HL-60/S4 (cell line): ENCODE data around the gene C7.

Experiments
- in situ Hi-C: fragments of 300-500 bp; cut with MboI; formaldehyde crosslinking; loops from 2 replicates; pipeline ENCODE4 v1.14.3; 2022; ENCODE audit warnings: low sequenced_read_pairs

C7 gene

GRCh38 chr5:40915341-40915926 is 6.1 kb downstream of the C7 start:
- in situ Hi-C loops, result no loop called here

- in situ Hi-C loops, result no loop called here
These were observed 6.9 kb downstream of the C7 start for GRCh38 chr5:40916226-40916625.

- in situ Hi-C loops, result no loop called here
These were observed 19.7 kb downstream of the C7 start for GRCh38 chr5:40928886-40929448.

DNA sequence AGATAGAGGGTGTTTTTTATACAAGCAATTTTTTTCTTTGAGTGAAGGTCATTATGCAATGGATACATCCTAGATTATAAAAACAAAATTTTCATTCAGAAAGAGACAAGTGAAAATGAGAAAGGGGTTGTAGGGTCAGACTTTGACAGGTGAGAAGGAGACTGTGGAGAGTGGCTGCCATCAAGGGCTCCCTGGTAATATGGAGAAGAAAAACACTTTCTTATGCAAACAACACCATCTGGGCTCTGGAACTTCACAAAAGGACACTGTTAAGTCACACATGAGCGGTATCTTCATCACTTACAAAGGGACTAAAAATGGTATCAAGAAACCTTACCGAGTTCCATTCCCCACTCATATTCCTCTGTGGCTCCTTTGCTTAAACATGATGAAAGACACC is 23.5 kb downstream of the C7 start:
- in situ Hi-C loops, result no loop called here

GRCh38 chr5:40937075-40937474 is 27.8 kb downstream of the C7 start:
- in situ Hi-C loops, result no loop called here

DNA sequence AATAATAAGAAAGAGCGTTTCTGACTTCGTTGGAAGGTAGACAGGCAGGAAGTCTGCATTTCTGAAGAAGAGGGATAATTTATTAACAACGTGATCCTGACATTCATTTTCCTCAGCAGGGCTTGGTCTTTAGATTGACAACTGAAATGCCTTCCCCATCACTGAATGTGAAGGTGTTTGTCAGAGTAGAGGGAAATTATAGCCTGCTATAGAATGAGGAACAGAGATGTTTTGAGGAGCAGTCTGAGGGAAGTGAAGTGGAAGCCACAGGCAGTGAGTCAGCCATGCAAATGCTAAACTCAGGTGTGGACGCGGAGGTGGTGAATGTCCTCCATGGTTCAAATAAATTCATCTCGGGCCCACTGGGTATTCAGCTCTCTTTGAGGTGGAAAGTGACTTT is 30.5 kb downstream of the C7 start:
- in situ Hi-C loops, result no loop called here

DNA sequence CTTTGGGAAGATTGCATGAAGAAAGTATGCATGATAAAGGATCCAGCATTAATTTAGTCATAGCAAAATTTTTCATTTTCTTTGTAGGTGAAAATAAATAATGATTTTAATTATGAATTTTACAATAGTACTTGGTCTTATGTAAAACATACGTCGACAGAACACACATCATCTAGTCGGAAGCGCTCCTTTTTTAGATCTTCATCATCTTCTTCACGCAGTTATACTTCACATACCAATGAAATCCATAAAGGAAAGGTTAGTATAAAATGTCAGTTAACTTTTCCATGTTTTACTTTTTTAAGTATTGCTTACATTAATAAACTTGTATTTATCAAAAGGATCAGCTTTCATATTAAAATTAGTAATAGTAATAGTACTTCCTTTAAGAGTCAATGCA is 35.8 kb downstream of the C7 start:
- in situ Hi-C loops, result no loop called here

- in situ Hi-C loops, result no loop called here
These were observed 46.0 kb downstream of the C7 start for GRCh38 chr5:40955313-40955712.

- in situ Hi-C loops, result no loop called here
These were observed 47.8 kb downstream of the C7 start for GRCh38 chr5:40957048-40957447.

GRCh38 chr5:40958811-40959210 is 49.5 kb downstream of the C7 start:
- in situ Hi-C loops, result no loop called here

DNA sequence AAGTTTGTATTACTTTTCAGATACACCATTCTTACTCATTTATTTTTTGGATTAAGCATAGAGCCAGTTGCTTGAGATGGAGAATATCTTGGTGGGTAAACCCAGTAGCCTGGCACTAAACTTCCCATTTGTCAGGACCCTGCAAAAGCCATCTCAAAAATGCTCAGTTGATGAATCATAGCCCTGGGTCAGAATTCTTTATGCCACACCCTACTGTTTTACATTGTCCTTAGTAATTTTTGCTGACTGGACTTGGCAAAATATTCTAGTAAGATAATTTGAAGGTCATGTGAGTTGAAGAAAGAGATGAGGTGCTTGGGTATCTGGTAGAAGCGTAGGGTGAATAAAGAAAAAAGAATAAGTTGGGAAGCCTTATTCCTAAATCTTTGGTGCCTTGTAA is 50.7 kb downstream of the C7 start:
- in situ Hi-C loops, result no loop called here

DNA sequence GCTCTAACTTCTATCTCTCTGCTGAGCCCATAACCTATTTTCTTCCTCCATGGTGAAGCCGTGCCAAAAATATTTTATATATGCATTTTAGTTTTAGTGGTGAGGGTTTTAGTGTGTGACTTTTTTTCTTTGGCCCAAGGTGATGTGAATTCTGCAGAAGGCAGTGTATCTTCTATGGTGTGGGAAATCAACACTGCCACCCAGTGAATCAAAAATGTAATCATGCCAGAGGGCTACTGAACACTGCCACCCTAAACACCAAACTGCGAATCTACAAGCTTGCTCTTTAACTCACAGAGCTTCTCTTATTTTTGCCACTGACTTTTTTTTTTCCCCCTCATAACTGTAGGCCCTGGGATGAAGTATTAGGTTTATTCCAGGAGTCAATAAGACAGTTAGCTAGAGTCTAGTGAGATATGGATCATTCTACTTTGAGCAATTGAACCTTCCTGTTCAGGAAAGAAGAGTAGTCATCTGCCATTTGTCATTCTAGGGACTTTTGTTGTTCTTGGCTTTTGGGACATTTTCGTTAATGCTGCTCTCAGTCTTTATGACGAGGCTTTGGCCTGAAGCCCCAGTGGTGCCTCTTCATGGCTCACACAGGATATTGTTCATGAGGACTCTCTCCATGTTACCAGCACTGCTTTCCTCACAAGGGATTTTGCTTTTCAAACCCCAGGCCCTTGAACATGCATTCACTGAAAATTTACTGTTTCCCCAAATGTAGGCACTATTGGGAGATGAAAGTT is 53.1 kb downstream of the C7 start:
- in situ Hi-C loops, result no loop called here

DNA sequence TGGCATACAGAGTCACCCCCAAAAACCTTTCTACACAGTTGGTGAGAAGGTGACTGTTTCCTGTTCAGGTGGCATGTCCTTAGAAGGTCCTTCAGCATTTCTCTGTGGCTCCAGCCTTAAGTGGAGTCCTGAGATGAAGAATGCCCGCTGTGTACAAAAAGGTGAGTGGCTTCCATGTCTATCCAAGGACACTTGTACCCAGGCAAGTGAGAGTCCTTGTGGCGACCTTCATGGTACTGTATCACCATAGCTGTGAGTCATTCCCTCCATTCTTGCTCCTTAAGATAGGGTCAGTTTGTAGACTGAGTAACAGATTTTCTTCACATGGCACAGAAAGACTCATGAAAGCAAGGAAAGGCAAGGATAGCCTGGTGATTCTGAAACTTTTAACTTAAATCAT is 63.1 kb downstream of the C7 start:
- in situ Hi-C loops, result no loop called here

GRCh38 chr5:40973364-40974004 is 64.2 kb downstream of the C7 start:
- in situ Hi-C loops, result no loop called here

GRCh38 chr5:40976041-40976440 is 66.7 kb downstream of the C7 start:
- in situ Hi-C loops, result no loop called here

DNA sequence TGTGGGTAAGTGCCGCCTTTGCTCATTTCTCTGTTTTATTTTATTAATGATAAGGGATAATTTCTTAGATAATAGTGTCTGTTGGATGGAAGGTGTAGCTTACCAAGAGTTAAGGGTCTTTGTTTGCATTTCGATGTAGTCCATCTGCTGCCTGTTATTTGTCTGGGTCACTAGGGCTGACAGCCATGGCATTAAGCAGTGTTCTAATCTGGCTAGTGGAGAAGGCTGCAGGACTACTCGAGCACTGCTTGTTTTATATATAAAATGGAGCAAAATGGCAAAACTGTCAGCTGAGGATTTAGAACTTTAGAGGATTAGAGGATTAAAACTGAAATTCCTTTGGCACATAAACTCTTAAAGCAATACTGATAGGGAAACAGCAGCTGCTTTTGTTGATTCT is 67.5 kb downstream of the C7 start:
- in situ Hi-C loops, result no loop called here

GRCh38 chr5:40981420-40981819 is 72.1 kb downstream of the C7 start:
- in situ Hi-C loops, result no loop called here

GRCh38 chr5:40983781-40984180 is 74.5 kb downstream of the C7 start:
- in situ Hi-C loops, result no loop called here

DNA sequence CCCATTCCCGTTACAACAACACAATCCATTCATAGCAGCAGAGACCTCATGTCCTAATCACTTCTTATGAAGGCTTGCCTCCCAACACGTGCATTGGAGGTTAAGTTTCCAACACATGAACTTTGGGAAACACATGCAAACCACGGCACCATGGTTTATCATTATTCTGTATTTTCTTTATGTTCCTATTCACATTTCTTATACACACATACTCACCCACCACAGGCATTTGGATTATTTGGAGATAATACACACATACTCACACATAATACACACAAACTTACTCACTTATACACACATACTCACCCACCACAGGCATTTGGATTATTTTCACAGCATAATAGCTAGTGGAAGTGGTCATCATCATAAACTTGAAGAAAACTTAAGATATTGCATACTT is 75.6 kb downstream of the C7 start:
- in situ Hi-C loops, result no loop called here

DNA sequence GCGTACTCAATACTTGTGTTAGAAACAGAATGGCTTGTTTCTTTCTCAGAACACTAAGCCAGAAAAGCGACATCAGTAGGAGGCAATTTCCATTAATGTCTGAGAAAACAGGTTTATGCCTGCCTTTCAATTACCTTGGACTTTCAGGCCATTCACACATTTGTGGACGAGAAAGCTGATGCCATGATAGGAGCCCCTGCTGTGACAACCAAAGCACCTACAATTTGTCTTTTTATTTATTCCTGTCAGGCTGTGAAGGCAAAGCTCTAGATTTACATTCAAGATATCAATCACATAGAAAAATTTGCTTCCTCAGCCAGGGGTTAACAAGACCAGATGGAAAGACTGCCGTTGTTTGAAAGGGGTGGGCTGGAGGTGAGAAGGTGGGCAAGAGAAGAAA is 76.2 kb downstream of the C7 start:
- in situ Hi-C loops, result no loop called here

GRCh38 chr5:40986666-40987065 is 77.4 kb downstream of the C7 start:
- in situ Hi-C loops, result no loop called here

DNA sequence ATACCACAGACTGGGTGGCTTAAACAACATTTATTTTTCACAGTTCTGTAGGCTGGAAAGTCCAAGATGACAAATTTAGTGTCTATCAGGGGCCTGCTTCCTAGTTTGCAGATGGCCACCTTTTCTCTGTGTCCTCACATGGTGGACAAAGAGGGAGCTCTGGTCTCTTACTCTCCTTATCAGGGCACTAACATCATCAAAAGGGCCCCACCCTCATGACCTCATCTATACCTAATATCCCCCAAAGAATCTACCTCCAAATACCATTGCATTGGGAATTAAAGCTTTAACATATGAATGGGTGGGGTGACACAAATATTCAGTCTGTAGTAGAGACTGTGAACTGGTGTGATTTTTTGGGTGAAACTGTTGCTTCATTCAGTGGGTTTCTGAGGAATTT is 78.1 kb downstream of the C7 start:
- in situ Hi-C loops, result no loop called here
